D721Med (cell line): ENCODE results near the gene PBX4.

Experiments used
- DNase-seq: peaks from one replicate; pipeline ENCODE4 v3.0.0; 2011; ENCODE audit warnings: low spot score; ENCODE audit not compliant: insufficient read length
- FAIRE-seq: peaks from 2 replicates; lab custom pipeline; 2011; peaks lifted over from hg19 to GRCh38; lab: Jason Lieb, UNC
- TF ChIP-seq, protein P1 (sequence below): IDR thresholded peaks from 2 replicates; pipeline ENCODE4 v1.5.1; 2012; ENCODE audit warnings: mild to moderate bottlenecking, control low read depth; ENCODE audit not compliant: insufficient read depth; ENCODE audit errors: missing control alignments

The PBX4 gene

DNA sequence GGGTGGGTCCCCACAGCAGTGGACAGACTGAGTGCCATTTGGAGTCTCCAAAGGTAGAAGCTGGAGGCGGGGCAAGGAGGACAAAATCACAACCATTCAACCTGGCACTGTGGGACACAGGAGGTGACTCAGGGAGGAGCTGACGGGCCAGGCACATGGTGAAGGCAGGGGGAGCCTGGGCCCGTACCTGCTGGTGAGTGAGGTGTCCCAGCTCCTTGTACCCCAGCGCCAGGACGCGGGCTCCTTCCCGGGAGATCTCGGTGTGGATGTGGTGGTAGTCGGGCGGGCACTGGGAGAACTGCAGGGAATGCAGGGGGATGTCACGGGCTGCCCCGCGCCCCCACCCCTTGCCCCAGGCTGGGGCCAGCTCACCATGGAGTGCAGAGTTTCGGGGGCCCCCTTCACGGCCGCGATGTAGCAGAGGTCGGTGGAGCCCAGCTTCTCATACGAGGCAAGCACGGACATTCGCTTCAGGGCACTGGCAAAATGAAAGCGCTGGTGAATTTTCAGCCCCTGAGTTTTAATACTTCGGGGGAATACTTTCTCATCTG is 35.2 kb upstream of the PBX4 start:
- FAIRE-seq (no peak), DNase-seq (peak; percentile 15)
- TF ChIP-seq, protein P1, sequence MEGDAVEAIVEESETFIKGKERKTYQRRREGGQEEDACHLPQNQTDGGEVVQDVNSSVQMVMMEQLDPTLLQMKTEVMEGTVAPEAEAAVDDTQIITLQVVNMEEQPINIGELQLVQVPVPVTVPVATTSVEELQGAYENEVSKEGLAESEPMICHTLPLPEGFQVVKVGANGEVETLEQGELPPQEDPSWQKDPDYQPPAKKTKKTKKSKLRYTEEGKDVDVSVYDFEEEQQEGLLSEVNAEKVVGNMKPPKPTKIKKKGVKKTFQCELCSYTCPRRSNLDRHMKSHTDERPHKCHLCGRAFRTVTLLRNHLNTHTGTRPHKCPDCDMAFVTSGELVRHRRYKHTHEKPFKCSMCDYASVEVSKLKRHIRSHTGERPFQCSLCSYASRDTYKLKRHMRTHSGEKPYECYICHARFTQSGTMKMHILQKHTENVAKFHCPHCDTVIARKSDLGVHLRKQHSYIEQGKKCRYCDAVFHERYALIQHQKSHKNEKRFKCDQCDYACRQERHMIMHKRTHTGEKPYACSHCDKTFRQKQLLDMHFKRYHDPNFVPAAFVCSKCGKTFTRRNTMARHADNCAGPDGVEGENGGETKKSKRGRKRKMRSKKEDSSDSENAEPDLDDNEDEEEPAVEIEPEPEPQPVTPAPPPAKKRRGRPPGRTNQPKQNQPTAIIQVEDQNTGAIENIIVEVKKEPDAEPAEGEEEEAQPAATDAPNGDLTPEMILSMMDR: no peak

DNA sequence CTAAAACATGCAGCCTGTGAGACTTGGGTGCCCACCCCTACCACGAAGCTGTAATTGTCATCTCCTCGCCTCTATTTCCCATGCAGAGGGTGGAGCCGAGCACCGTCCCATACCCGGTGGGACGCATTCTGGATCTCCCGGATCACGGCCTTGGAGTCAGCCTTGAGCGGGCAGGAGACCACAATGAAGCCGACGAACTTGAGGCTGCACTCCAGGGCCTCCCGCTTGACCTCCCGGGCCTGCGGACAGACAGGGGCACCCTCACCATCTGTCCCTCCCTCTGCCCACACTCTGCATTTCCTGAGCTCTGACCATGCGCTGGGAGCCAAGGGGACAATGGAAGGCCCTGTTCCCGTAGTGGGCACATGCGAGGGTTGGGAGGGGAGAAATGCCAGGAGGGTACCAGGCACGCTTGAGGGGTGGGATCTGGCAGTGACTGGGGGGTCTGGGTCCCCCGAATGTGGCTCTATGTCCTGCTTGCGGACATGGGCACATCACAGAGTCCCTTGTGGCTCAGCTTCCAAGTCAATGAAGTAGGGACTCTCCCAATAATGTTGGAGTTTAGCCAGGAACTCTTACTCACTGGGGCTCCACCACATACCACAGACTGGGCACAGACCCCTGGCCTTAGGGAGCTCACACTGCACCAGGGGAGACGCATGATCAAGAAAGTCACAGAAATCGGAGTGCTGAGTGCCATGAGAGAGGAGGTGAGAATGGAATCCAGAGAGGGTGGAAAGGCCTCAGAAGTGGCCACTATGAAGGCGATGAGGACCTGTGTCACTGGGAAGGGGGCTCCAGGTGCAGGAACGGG is 34.2 kb upstream of the PBX4 start:
- DNase-seq (peak; percentile 12), FAIRE-seq (no peak)
- TF ChIP-seq, protein P1: no peak

DNA sequence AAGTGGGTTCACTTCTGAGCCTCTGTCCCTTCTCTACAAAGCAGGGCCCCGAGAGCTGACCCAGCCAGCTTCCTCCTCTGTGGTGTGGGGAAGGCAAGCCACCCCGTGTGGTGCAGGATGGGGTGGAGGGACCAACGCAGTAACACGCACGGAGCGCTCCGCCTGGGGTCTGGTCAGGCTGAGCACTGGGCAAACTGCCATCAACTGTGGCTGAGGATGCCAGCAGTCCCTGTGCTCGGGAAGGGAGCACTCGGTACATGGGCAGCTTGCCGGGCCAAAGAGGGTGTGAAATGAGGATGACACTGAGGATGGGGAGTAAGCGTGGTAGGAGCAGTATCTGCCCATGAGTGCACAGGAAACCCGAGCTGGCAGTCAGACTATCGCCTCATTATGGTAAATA is 32.6 kb upstream of the PBX4 start:
- no peak for FAIRE-seq
- TF ChIP-seq, protein P1: no peak
- DNase-seq: peak; percentile 21

DNA sequence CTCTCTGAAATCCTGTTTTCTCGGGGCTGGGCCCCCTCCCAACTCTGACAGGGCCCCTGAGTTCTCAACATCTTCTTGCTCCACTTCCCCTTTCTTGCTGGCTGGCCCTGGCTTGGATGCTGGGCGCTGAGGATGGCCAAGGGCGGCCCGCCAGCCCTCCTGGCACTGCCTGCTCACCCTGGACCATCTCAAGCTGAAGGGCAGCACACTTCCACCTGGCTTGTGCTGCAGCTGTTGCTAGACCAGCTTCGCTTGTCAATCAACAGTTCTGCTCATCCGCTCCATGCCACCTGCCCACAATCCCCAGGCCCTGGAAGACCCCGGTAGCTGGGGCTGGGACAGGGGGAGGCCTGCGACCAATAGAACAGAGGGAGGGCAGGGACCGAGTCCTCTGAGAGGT is 31.8 kb upstream of the PBX4 start:
- DNase-seq (peak; percentile 10), FAIRE-seq (no peak)
- TF ChIP-seq, protein P1: no peak

DNA sequence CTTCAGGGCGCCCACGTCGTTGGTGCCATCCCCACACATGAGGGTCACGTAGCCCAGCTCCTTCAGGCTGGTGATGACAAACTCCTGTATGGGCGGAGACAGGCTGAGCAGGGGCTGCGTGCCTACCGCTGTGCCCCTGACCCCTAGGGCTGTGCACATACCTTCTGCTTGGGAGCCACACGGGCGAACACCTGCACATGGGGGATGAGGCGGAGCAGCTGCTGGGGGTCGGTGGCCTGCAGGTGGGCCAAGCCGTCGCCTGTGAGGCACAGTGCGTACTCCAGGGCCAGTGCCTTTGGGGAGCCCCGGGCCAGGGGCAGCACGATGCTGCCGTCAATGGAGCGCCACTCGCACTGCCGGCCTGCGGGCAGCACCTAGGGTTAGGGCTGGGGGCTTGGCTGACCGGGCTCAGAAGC is 31.1 kb upstream of the PBX4 start:
- TF ChIP-seq, protein P1: no peak
- DNase-seq: peak; percentile 17
- no peak for FAIRE-seq

DNA sequence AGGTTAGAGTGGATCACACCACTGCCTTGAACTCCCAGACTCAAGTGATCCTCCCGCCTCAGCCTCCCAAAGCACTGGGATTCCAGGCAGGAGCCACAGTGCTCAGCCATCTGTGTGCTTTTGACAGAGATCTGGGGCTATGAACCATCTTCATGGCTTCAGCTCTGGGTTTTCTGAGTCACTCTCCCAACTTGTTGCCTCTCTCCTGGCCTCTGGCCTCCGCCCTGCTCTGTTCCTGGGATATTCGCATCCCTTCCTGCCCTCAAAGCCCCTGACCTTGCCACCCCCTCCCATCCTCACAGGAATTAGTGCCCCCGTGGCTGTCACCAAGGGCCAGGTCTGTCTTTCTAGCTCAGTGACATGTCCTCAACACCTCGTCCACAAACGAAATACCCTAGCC is 30.7 kb upstream of the PBX4 start:
- no peak for DNase-seq
- TF ChIP-seq, protein P1: no peak
- FAIRE-seq: no peak
